Caco-2 (cell line): ENCODE results near the gene TIPRL. TPM values are rescaled to one million over a fixed set of nuclear protein-coding genes. Genes with fewer than 3 reads are reported as not detected.
A peak's percentile ranks its signal among the peaks of the same experiment; 100 is the strongest.

Experiments used
- Bru-seq: library from RNA; stranded (reverse); fragments of 400-500 nt; gene quantifications from one replicate; lab custom pipeline; 2021; lab: Mats Ljungman, UMichigan
- BruChase-seq, 2 experiments: library from RNA; stranded (reverse); fragments of 400-500 nt; gene quantifications; one replicate each; lab custom pipeline; 2021; lab: Mats Ljungman, UMichigan
- BruUV-seq: library from RNA; stranded (reverse); fragments of 400-500 nt; replicated peaks from 2 replicates; lab custom pipeline; 2021; lab: Mats Ljungman, UMichigan
- CTCF ChIA-PET: fragments of 300-600 bp; sonication (Branson Sonifier 250); formaldehyde crosslinking; loops from one replicate; lab custom pipeline; 2022; ENCODE audit warnings: antibody characterized with exemption; lab: Charles Lee
- POLR2A ChIA-PET: fragments of 300-600 bp; sonication (Branson Sonifier 250); formaldehyde crosslinking; loops from one replicate; lab custom pipeline; 2022; ENCODE audit warnings: antibody characterized with exemption; lab: Charles Lee
- DNase-seq, 2 experiments: peaks; one replicate each; pipeline versions ENCODE4 v3.0.0 to v3.0.0-alpha.2; 2020 to 2022
- H3K27me3 ChIP-seq: replicated peaks from 2 replicates; pipeline ENCODE4 v1.6.0; 2011; ENCODE audit warnings: low read length; ENCODE audit not compliant: control insufficient read depth, insufficient read depth
- H3K36me3 ChIP-seq: 2 replicates; pipeline ENCODE4 v1.5.1; 2011; ENCODE audit warnings: low read length; ENCODE audit not compliant: control insufficient read depth, insufficient read depth
- H3K4me1 ChIP-seq: fragments of 250-450 bp; sonication (Bioruptor Pico); 2 replicates; pipeline ENCODE4 v1.5.1; 2020; ENCODE audit warnings: mild to moderate bottlenecking
- H3K4me3 ChIP-seq: 2 replicates; pipeline ENCODE4 v1.5.1; 2011; ENCODE audit warnings: low read depth, mild to moderate bottlenecking, control low read depth, low read length
- H3K9me3 ChIP-seq: fragments of 250-450 bp; sonication (Bioruptor Pico); 2 replicates; pipeline ENCODE4 v1.5.1; 2020; ENCODE audit warnings: mild to moderate bottlenecking, moderate library complexity
- H3K27ac Mint-ChIP-seq: one replicate; pipeline ENCODE4 v1.8.0; 2022; ENCODE audit warnings: mixed read lengths; ENCODE audit not compliant: unreplicated experiment
- H3K27me3 Mint-ChIP-seq: one replicate; pipeline ENCODE4 v1.8.0; 2022; ENCODE audit warnings: mixed read lengths; ENCODE audit not compliant: insufficient read depth, unreplicated experiment
- H3K36me3 Mint-ChIP-seq: one replicate; pipeline ENCODE4 v1.8.0; 2022; ENCODE audit warnings: mild to moderate bottlenecking, mixed read lengths; ENCODE audit not compliant: insufficient read depth, unreplicated experiment
- H3K4me1 Mint-ChIP-seq: one replicate; pipeline ENCODE4 v1.8.0; 2022; ENCODE audit warnings: low read depth, mixed read lengths; ENCODE audit not compliant: unreplicated experiment
- H3K4me3 Mint-ChIP-seq: one replicate; pipeline ENCODE4 v1.8.0; 2022; ENCODE audit warnings: mild to moderate bottlenecking, moderate library complexity, mixed read lengths; ENCODE audit not compliant: unreplicated experiment
- H3K9me3 Mint-ChIP-seq: one replicate; pipeline ENCODE4 v1.8.0; 2022; ENCODE audit warnings: mixed read lengths; ENCODE audit not compliant: unreplicated experiment
- intact Hi-C: fragments of 100-400 bp; cut with micrococcal nuclease; formaldehyde crosslinking; loops from one replicate; pipeline ENCODE4 v1.10.0; 2022; ENCODE audit not compliant: unreplicated experiment
- long read RNA-seq: library from polyadenylated mRNA; stranded (forward); transcript quantifications from one replicate; pipeline ENCODE4 v2.0.0, GENCODE V29; 2022
- total RNA-seq: library from RNA; stranded (reverse); gene quantifications from 2 replicates; pipeline ENCODE4 v1.2.3, GENCODE V29; 2022
- TF ChIP-seq, protein P1 (sequence below), 2 experiments: fragments of 200-600 bp in 1 of 2; IDR thresholded peaks; 1 replicate in 1 of 2; 2 replicates in 1 of 2; pipeline versions ENCODE4 v1.5.1 to v1.8.0; 2011 to 2022; ENCODE audit warnings: antibody characterized with exemption in 1 of 2, control low read depth in 1 of 2, inconsistent platforms in 1 of 2, low read depth in 1 of 2, low read length in 1 of 2, mild to moderate bottlenecking in 1 of 2, moderate library complexity in 1 of 2; ENCODE audit not compliant: insufficient read depth in 1 of 2, severe bottlenecking in 1 of 2, unreplicated experiment in 1 of 2

Gene TIPRL
- total RNA-seq (35.7 and 38.1 TPM in 2 replicates), Bru-seq, nascent RNA (percentile 74 among the genes with signal in this experiment), BruChase-seq, experiment 1, labeled RNA remaining after a 2-hour chase (percentile 83 among the genes with signal in this experiment), BruChase-seq, experiment 2, labeled RNA remaining after a 6-hour chase (percentile 90 among the genes with signal in this experiment)
- long read RNA-seq, transcript TIPRL-202 (7 exons, 3,032 nt), result major isoform, 95 of 102 reads
- long read RNA-seq, partial matches to known transcripts, result 1 of 102 reads
- long read RNA-seq, other reads (novel, unspliced or antisense), result 6 of 102 reads

DNA sequence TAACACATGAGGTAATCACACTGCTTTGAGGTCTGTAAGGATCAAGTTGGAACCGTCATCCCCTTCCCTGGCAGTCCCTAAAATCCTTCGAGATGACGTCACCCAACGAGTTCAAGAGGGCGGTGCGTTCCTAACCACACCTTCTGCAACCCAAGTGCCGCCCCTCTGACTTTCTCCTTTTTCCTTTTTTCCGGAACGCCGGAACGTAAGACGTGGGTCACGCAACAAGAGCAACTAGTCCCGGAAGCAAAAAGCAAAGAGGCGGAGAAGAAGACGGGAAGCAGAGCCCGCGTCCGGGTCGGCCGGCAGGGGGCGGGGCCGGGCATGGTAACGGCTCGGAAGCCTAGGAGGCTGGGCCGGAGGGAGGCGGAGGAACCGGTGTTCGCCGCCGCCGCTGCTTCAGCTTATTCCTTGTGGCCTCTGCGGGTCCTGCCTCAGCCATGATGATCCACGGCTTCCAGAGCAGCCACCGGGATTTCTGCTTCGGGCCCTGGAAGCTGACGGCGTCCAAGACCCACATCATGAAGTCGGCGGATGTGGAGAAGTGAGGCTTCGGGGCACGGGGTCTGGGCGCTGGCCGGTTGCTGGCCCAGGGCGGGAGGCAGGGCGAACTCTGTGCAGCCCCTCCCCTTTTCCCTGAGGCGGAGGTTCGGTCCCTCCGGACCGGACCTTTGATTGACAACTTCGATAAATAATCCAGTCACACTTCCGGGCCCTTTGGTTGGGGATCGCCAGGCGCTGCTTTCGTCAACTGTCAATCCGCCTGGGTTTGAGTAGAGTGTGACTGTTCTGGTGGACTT lies at the start of gene TIPRL:
TIPRL (plus strand) TSS at position 325 of the 800 bp plus-strand sequence; CDS start at position 441, 116 bp downstream.
- peak; percentile 97 to 98 for DNase-seq
- ChIA-PET POLR2A (no interaction called here), CTCF (interaction anchor here (0.6 to 1.1 kb wide), 2 partner anchors 23 to 143 kb away, joined by 3 to 5 read pairs; no protein-coding TSS in a partner anchor)
- Histone ChIP-seq H3K9me3 (no peaks in the 10 kb centered on the region), H3K27me3 (no peaks in the 10 kb centered on the region), H3K4me1 (peaks cover 5% of the 10 kb centered on the region; the same call in 1 of the 2 replicates), H3K36me3 (no peaks in the 10 kb centered on the region), H3K4me3 (peak within 1 kb of the TSS; percentile 91)
- TF ChIP-seq, protein P1, sequence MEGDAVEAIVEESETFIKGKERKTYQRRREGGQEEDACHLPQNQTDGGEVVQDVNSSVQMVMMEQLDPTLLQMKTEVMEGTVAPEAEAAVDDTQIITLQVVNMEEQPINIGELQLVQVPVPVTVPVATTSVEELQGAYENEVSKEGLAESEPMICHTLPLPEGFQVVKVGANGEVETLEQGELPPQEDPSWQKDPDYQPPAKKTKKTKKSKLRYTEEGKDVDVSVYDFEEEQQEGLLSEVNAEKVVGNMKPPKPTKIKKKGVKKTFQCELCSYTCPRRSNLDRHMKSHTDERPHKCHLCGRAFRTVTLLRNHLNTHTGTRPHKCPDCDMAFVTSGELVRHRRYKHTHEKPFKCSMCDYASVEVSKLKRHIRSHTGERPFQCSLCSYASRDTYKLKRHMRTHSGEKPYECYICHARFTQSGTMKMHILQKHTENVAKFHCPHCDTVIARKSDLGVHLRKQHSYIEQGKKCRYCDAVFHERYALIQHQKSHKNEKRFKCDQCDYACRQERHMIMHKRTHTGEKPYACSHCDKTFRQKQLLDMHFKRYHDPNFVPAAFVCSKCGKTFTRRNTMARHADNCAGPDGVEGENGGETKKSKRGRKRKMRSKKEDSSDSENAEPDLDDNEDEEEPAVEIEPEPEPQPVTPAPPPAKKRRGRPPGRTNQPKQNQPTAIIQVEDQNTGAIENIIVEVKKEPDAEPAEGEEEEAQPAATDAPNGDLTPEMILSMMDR (IDR thresholded peaks at IDR 0.05; ENCODE audit: insufficient read depth in 1 of 2, low read depth in 1 of 2, low read length in 1 of 2, severe bottlenecking in 1 of 2, unreplicated experiment in 1 of 2), result peak; percentile 81 to 85
- Mint-ChIP-seq H3K4me1 (peaks cover 3% of the 10 kb centered on the region), H3K27me3 (no peaks in the 10 kb centered on the region), H3K27ac (no peak within 1 kb of the TSS), H3K4me3 (no peak within 1 kb of the TSS), H3K9me3 (peaks cover 3% of the 10 kb centered on the region), H3K36me3 (no peaks in the 10 kb centered on the region)
- TSS peak; percentile 56 for BruUV-seq
- intact Hi-C loops, result loop anchor here (1.0 to 2.0 kb wide), 6 partner anchors 33 to 143 kb away; partner anchors contain the start of gene GPR161

- ChIA-PET POLR2A (no interaction called here), CTCF (interaction anchor here (0.9 kb wide), 1 partner anchor 48 kb away, joined by 4 read pairs; no protein-coding TSS in a partner anchor)
- Mint-ChIP-seq H3K36me3 (peaks cover 44% of the 10 kb centered on the region), H3K27me3 (no peaks in the 10 kb centered on the region), H3K9me3 (peaks cover 9% of the 10 kb centered on the region), H3K27ac (no peak overlapping the region), H3K4me3 (no peak overlapping the region), H3K4me1 (peaks cover 13% of the 10 kb centered on the region)
- no TSS peak for BruUV-seq
- DNase-seq, result no peak
- H3K4me3 ChIP-seq, result no peak overlapping the region
- H3K9me3 ChIP-seq, result no peaks in the 10 kb centered on the region
- TF ChIP-seq, protein P1 (IDR thresholded peaks at IDR 0.05; ENCODE audit: insufficient read depth in 1 of 2, low read depth in 1 of 2, low read length in 1 of 2, severe bottlenecking in 1 of 2, unreplicated experiment in 1 of 2), result no peak
- H3K36me3 ChIP-seq, result no peaks in the 10 kb centered on the region; the same call in 1 of the 2 replicates
- no peaks in the 10 kb centered on the region for H3K27me3 ChIP-seq
- intact Hi-C loops, result no loop called here
- peaks cover 9% of the 10 kb centered on the region for H3K4me1 ChIP-seq
Measured at GRCh38 chr1:168129933-168130332, 48.8 kb upstream of the TIPRL start.

DNA sequence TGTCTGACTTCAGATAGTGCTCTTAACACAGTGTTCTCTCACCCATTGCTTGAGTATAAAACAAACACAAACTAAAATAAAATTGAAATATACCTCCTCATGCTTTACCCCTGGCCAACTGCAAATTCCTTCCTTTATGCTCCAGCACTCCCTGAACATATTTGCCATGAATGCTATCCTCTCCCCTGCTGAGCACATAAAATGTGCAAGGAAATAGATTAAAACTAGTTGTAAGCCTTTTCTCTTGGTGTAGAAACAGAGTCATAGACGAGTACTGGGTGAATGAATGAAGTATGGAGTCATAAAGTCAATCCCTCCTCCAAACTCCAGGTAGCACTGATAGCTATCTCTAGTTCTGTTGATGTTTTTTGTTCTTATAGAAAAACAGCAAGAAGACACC lies 44.6 kb upstream of the TIPRL start:
- ChIA-PET POLR2A (no interaction called here), CTCF (no interaction called here)
- no peaks in the 10 kb centered on the region for H3K9me3 ChIP-seq

More for the DNA sequence above, 44.6 kb upstream of the TIPRL start:
- Histone ChIP-seq H3K4me1 (peaks cover 23% of the 10 kb centered on the region), H3K36me3 (no peaks in the 10 kb centered on the region; the same call in 1 of the 2 replicates), H3K4me3 (no peak overlapping the region), H3K27me3 (no peaks in the 10 kb centered on the region)
- no peak for DNase-seq
- intact Hi-C loops, result no loop called here
- TF ChIP-seq, protein P1 (IDR thresholded peaks at IDR 0.05; ENCODE audit: insufficient read depth in 1 of 2, low read depth in 1 of 2, low read length in 1 of 2, severe bottlenecking in 1 of 2, unreplicated experiment in 1 of 2), result no peak
- Mint-ChIP-seq H3K27ac (no peak overlapping the region), H3K27me3 (no peaks in the 10 kb centered on the region), H3K4me1 (peaks cover 18% of the 10 kb centered on the region), H3K36me3 (peaks cover 24% of the 10 kb centered on the region), H3K4me3 (peak overlapping the region; percentile 91), H3K9me3 (no peaks in the 10 kb centered on the region)
- BruUV-seq, result TSS peak; percentile 25
